Cardiac muscle cell (in vitro differentiated cells and primary cell): ENCODE results near the gene TPSB2. TPM values are rescaled to one million over a fixed set of nuclear protein-coding genes. Genes with fewer than 3 reads are reported as not detected.

Experiments
- DNase-seq, 2 donors: peaks; one replicate each; pipeline versions ENCODE4 v3.0.0 to v3.0.0-alpha.2; 2010 to 2017; ENCODE audit warnings: low read depth in 1 of 2, low spot score in 1 of 2
- H3K27ac ChIP-seq: fragments of 200-600 bp; sonication (generic); 2 replicates; pipeline ENCODE4 v1.5.1; 2016
- H3K27me3 ChIP-seq: fragments of 200-600 bp; sonication (generic); 2 replicates; pipeline ENCODE4 v1.6.0; 2016; ENCODE audit warnings: control low read depth
- H3K36me3 ChIP-seq: fragments of 200-600 bp; sonication (generic); 2 replicates; pipeline ENCODE4 v1.5.1; 2016; ENCODE audit warnings: control low read depth
- H3K4me1 ChIP-seq: fragments of 200-600 bp; sonication (generic); 2 replicates; pipeline ENCODE4 v1.8.1; 2017; ENCODE audit warnings: low read depth, mild to moderate bottlenecking, mixed run types
- H3K4me3 ChIP-seq: fragments of 200-600 bp; sonication (generic); 2 replicates; pipeline ENCODE4 v1.5.1; 2016; ENCODE audit warnings: mild to moderate bottlenecking
- H3K9me3 ChIP-seq: fragments of 200-600 bp; sonication (generic); 2 replicates; pipeline ENCODE4 v1.5.1; 2017; ENCODE audit warnings: low read depth, mild to moderate bottlenecking, control low read depth
- CTCF ChIP-seq: IDR thresholded peaks from 2 replicates; pipeline ENCODE4 v1.5.1; 2012; ENCODE audit warnings: low read depth, mild to moderate bottlenecking, low read length
- polyA plus RNA-seq: library from polyadenylated mRNA; unstranded; fragments of >200 nt; fragmentation: Nextera tagmentation; extraction: Ambion mirVana; gene quantifications from 2 replicates; pipeline ENCODE4 v1.2.1, GENCODE V29; 2016
- total RNA-seq: library from RNA; depleted of rRNA; stranded (reverse); fragments of >200 nt; gene quantifications from 2 replicates; pipeline ENCODE4 v1.2.3, GENCODE V29; 2016

TPSB2 gene
- total and polyA plus RNA-seq, 2 experiments from 2014 or later = not detected

- H3K27me3 ChIP-seq = peaks cover 56% of the 10 kb centered on the region
- H3K4me3 ChIP-seq = no peak overlapping the region
- H3K4me1 ChIP-seq = peaks cover 4% of the 10 kb centered on the region
- no peak overlapping the region for H3K27ac ChIP-seq
- no peaks in the 10 kb centered on the region for H3K9me3 ChIP-seq
- DNase-seq = no peak
- no peaks in the 10 kb centered on the region for H3K36me3 ChIP-seq
- TF ChIP-seq CTCF = no peak
Observed at GRCh38 chr16:1262210-1262845, 32.3 kb upstream of the TPSB2 start.

GRCh38 chr16:1261131-1261892 lies 31.3 kb upstream of the TPSB2 start:
- Histone ChIP-seq H3K4me3 (no peak overlapping the region), H3K36me3 (no peaks in the 10 kb centered on the region), H3K9me3 (no peaks in the 10 kb centered on the region), H3K4me1 (peaks cover 4% of the 10 kb centered on the region), H3K27me3 (peaks cover 61% of the 10 kb centered on the region), H3K27ac (no peak overlapping the region)
- no peak for TF ChIP-seq CTCF
- DNase-seq = no peak

- Histone ChIP-seq H3K4me3 (no peak overlapping the region), H3K27ac (no peak overlapping the region), H3K4me1 (peaks cover 4% of the 10 kb centered on the region), H3K9me3 (no peaks in the 10 kb centered on the region), H3K36me3 (no peaks in the 10 kb centered on the region), H3K27me3 (peaks cover 61% of the 10 kb centered on the region)
- DNase-seq = no peak
- TF ChIP-seq CTCF = no peak
Observed at GRCh38 chr16:1260101-1260680, 30.2 kb upstream of the TPSB2 start.

- H3K27ac ChIP-seq = no peak overlapping the region
- no peaks in the 10 kb centered on the region for H3K36me3 ChIP-seq
- TF ChIP-seq CTCF = no peak
- H3K9me3 ChIP-seq = no peaks in the 10 kb centered on the region
- H3K4me1 ChIP-seq = peaks cover 4% of the 10 kb centered on the region
- DNase-seq = no peak
- H3K4me3 ChIP-seq = no peak overlapping the region
- H3K27me3 ChIP-seq = peaks cover 61% of the 10 kb centered on the region
Observed at GRCh38 chr16:1259760-1260068, 29.7 kb upstream of the TPSB2 start.

- peak in 1 of 2 donors; percentile 42 for DNase-seq
- Histone ChIP-seq H3K36me3 (no peaks in the 10 kb centered on the region), H3K27me3 (peaks cover 61% of the 10 kb centered on the region), H3K9me3 (no peaks in the 10 kb centered on the region), H3K4me3 (no peak overlapping the region), H3K27ac (no peak overlapping the region), H3K4me1 (peaks cover 4% of the 10 kb centered on the region)
- TF ChIP-seq CTCF = no peak
Observed at GRCh38 chr16:1258906-1259759, 29.1 kb upstream of the TPSB2 start.
